H9 (cell line): Measurements from ENCODE around the gene VEGFB. TPM values are rescaled to one million over a fixed set of nuclear protein-coding genes. Genes with fewer than 3 reads are reported as not detected.

Experiments
- DNase-seq: peaks from one replicate; pipeline ENCODE4 v3.0.0-alpha.2; 2017
- H2AFZ ChIP-seq: one replicate; pipeline ENCODE4 v1.6.1; 2013; ENCODE audit warnings: mild to moderate bottlenecking, low read length, control low read depth, moderate library complexity
- H2AK5ac ChIP-seq: 2 replicates; pipeline ENCODE4 v1.6.1; 2013; ENCODE audit warnings: low read length, control low read depth, mixed read lengths; ENCODE audit not compliant: insufficient read length
- H2BK120ac ChIP-seq: one replicate; pipeline ENCODE4 v1.6.1; 2013; ENCODE audit warnings: low read depth, mild to moderate bottlenecking, low read length, control low read depth, inconsistent platforms; ENCODE audit not compliant: poor library complexity, severe bottlenecking
- H2BK12ac ChIP-seq: 2 replicates; pipeline ENCODE4 v1.6.1; 2013; ENCODE audit warnings: low read length, control low read depth, mixed read lengths, low read depth; ENCODE audit not compliant: insufficient read length
- H2BK15ac ChIP-seq: 2 replicates; pipeline ENCODE4 v1.6.1; 2013; ENCODE audit warnings: low read depth, low read length, control low read depth
- H2BK20ac ChIP-seq: one replicate; pipeline ENCODE4 v1.6.1; 2013; ENCODE audit warnings: low read depth, mild to moderate bottlenecking, low read length, control low read depth, inconsistent platforms; ENCODE audit not compliant: poor library complexity, severe bottlenecking
- H2BK5ac ChIP-seq: 2 replicates; pipeline ENCODE4 v1.6.1; 2013; ENCODE audit warnings: low read length, control low read depth, mixed read lengths; ENCODE audit not compliant: insufficient read length
- H3K14ac ChIP-seq: 2 replicates; pipeline ENCODE4 v1.6.1; 2013; ENCODE audit warnings: low read length, control low read depth; ENCODE audit not compliant: insufficient read depth
- H3K18ac ChIP-seq: 2 replicates; pipeline ENCODE4 v1.6.1; 2013; ENCODE audit warnings: low read depth, mild to moderate bottlenecking, mixed read lengths, low read length, control low read depth; ENCODE audit not compliant: insufficient read length
- H3K23ac ChIP-seq: 2 replicates; pipeline ENCODE4 v1.6.1; 2013; ENCODE audit warnings: low read length, control low read depth, mixed read lengths, low read depth; ENCODE audit not compliant: insufficient read length
- H3K23me2 ChIP-seq: 2 replicates; pipeline ENCODE4 v1.6.1; 2013; ENCODE audit warnings: low read depth, mild to moderate bottlenecking, mixed read lengths, low read length, control low read depth; ENCODE audit not compliant: insufficient read length, poor library complexity, severe bottlenecking
- H3K27ac ChIP-seq: 2 replicates; pipeline ENCODE4 v1.5.1; 2013; ENCODE audit warnings: low read length, control low read depth, mixed read lengths, low read depth; ENCODE audit not compliant: insufficient read length
- H3K27me3 ChIP-seq: 2 replicates; pipeline ENCODE4 v1.6.1; 2013; ENCODE audit warnings: low read length, control low read depth, inconsistent platforms; ENCODE audit not compliant: insufficient read depth
- H3K4ac ChIP-seq: 2 replicates; pipeline ENCODE4 v1.6.1; 2013; ENCODE audit warnings: low read depth, mild to moderate bottlenecking, control low read depth, inconsistent platforms, low read length, moderate library complexity
- H3K4me1 ChIP-seq: 2 replicates; pipeline ENCODE4 v1.6.1; 2013; ENCODE audit warnings: low read length, control low read depth, inconsistent platforms; ENCODE audit not compliant: insufficient read depth
- H3K4me2 ChIP-seq: 2 replicates; pipeline ENCODE4 v1.6.1; 2013; ENCODE audit warnings: low read length, control low read depth, mixed read lengths; ENCODE audit not compliant: insufficient read length, insufficient read depth
- H3K56ac ChIP-seq: 2 replicates; pipeline ENCODE4 v1.6.1; 2013; ENCODE audit warnings: low read depth, mild to moderate bottlenecking, mixed read lengths, low read length, control low read depth; ENCODE audit not compliant: insufficient read length
- H3K79me1 ChIP-seq: 2 replicates; pipeline ENCODE4 v1.6.1; 2013; ENCODE audit warnings: low read depth, mild to moderate bottlenecking, moderate library complexity, low read length, control low read depth, inconsistent platforms; ENCODE audit not compliant: insufficient read depth, poor library complexity, severe bottlenecking
- H3K79me2 ChIP-seq: 2 replicates; pipeline ENCODE4 v1.6.1; 2013; ENCODE audit warnings: low read length, control low read depth, inconsistent platforms; ENCODE audit not compliant: insufficient read depth
- H3K9ac ChIP-seq: 2 replicates; pipeline ENCODE4 v1.6.1; 2013; ENCODE audit warnings: low read length, control low read depth, mixed read lengths; ENCODE audit not compliant: insufficient read length; ENCODE audit errors: extremely low read depth
- H3K9me3 ChIP-seq: one replicate; pipeline ENCODE4 v1.6.1; 2013; ENCODE audit warnings: low read depth, low read length, inconsistent platforms; ENCODE audit not compliant: control insufficient read depth
- H3T11ph ChIP-seq: one replicate; pipeline ENCODE4 v1.6.1; 2013; ENCODE audit warnings: mild to moderate bottlenecking, low read length, control low read depth, inconsistent platforms
- H4K20me1 ChIP-seq: one replicate; pipeline ENCODE4 v1.6.1; 2013; ENCODE audit not compliant: control insufficient read depth, insufficient read length, insufficient read depth
- H4K5ac ChIP-seq: 2 replicates; pipeline ENCODE4 v1.6.1; 2013; ENCODE audit warnings: low read depth, mild to moderate bottlenecking, mixed read lengths, low read length, control low read depth; ENCODE audit not compliant: insufficient read length
- H4K8ac ChIP-seq: replicated peaks from 2 replicates; pipeline ENCODE4 v1.6.1; 2013; ENCODE audit warnings: low read length, control low read depth, mixed read lengths, low read depth; ENCODE audit not compliant: insufficient read length
- H4K91ac ChIP-seq: 2 replicates; pipeline ENCODE4 v1.6.1; 2013; ENCODE audit warnings: low read depth, mild to moderate bottlenecking, moderate library complexity, mixed read lengths, low read length, control low read depth; ENCODE audit not compliant: insufficient read length
- H3K27ac Mint-ChIP-seq, 3 experiments: 2 replicates in 2 of 3; 3 replicates in 1 of 3; pipeline ENCODE4 v1.8.0; 2020 to 2021; ENCODE audit warnings: mixed read lengths in 3 of 3, mild to moderate bottlenecking in 1 of 3, moderate library complexity in 1 of 3
- H3K27me3 Mint-ChIP-seq: 2 replicates; pipeline ENCODE4 v1.8.0; 2021; ENCODE audit warnings: low read depth, mild to moderate bottlenecking, moderate library complexity, mixed read lengths
- H3K36me3 Mint-ChIP-seq, 3 experiments: 2 replicates in 2 of 3; 3 replicates in 1 of 3; pipeline ENCODE4 v1.8.0; 2020 to 2021; ENCODE audit warnings: low read depth in 3 of 3, mixed read lengths in 3 of 3; ENCODE audit not compliant: insufficient read depth in 1 of 3
- H3K4me1 Mint-ChIP-seq, 2 experiments: 2 replicates each; pipeline ENCODE4 v1.8.0; 2020; ENCODE audit warnings: mixed read lengths in 2 of 2
- H3K4me3 Mint-ChIP-seq, 2 experiments: 2 replicates in 1 of 2; 3 replicates in 1 of 2; pipeline ENCODE4 v1.8.0; 2020 to 2021; ENCODE audit warnings: mild to moderate bottlenecking in 2 of 2, mixed read lengths in 2 of 2, moderate library complexity in 1 of 2
- H3K9me3 Mint-ChIP-seq, 2 experiments: 2 replicates in 1 of 2; 3 replicates in 1 of 2; pipeline ENCODE4 v1.8.0; 2020; ENCODE audit warnings: mild to moderate bottlenecking in 2 of 2, mixed read lengths in 2 of 2, moderate library complexity in 1 of 2
- CTCF ChIP-seq: fragments of 200-600 bp; sonication (generic); conservative IDR thresholded peaks from 3 replicates; pipeline ENCODE4 v1.8.0; 2021; ENCODE audit warnings: antibody characterized with exemption, mild to moderate bottlenecking
- WGBS: extraction: QIAGEN DNeasy Blood & Tissue Kit; methylation state at CpG from one replicate; pipeline ENCODE4 v1.1.7; 2013; ENCODE audit warnings: missing lambda C conversion rate, low lambda C conversion rate, mixed read lengths; ENCODE audit not compliant: insufficient read length; ENCODE audit errors: extremely low coverage; 5-methylcytosine and 5-hydroxymethylcytosine counted together
- total RNA-seq: library from RNA; stranded (reverse); gene quantifications from 2 replicates; pipeline ENCODE4 v1.2.1, GENCODE V29; 2021

The VEGFB gene
- total RNA-seq, 1 experiment from 2014 or later, result 57.7 TPM

- Histone ChIP-seq H2BK5ac (no peak overlapping the region), H3K4me1 (no peaks in the 10 kb centered on the region)
- no peaks in the 10 kb centered on the region; the same call in 1 of the 2 replicates for H3K27me3 Mint-ChIP-seq
Measured at GRCh38 chr11:64220271-64220670, 14.1 kb upstream of the VEGFB start.

More at GRCh38 chr11:64220271-64220670, 14.1 kb upstream of the VEGFB start:
- H3T11ph ChIP-seq, result no peak overlapping the region
- H3K14ac ChIP-seq, result no peak overlapping the region
- H3K9ac ChIP-seq, result no peak overlapping the region
- H3K4ac ChIP-seq, result no peak overlapping the region
- no peaks in the 10 kb centered on the region for H3K9me3 Mint-ChIP-seq
- H3K79me2 ChIP-seq, result no peaks in the 10 kb centered on the region
- H4K5ac ChIP-seq, result no peak overlapping the region
- no peaks in the 10 kb centered on the region for H3K79me1 ChIP-seq
- H4K91ac ChIP-seq, result no peak overlapping the region
- H2BK15ac ChIP-seq, result no peak overlapping the region
- H3K27ac Mint-ChIP-seq, result peak overlapping the region in 1 of 3 experiments; percentile 28; a peak in 1 of 7 replicates
- no peak overlapping the region for H3K27ac ChIP-seq
- no peak overlapping the region for H3K4me2 ChIP-seq
- no peak for DNase-seq
- TF ChIP-seq CTCF, result no peak
- no peaks in the 10 kb centered on the region for H3K27me3 ChIP-seq
- no peak overlapping the region for H2BK12ac ChIP-seq
- no peak overlapping the region for H3K23ac ChIP-seq
- WGBS, result no CpG with 5 or more reads among the region's 17 CpGs
- H2BK120ac ChIP-seq, result no peak overlapping the region
- no peak overlapping the region for H2AK5ac ChIP-seq
- H2BK20ac ChIP-seq, result no peak overlapping the region
- no peak overlapping the region for H2AFZ ChIP-seq
- peaks cover 0 to 39% (median 17%) of the 10 kb centered on the region in 3 experiments; a peak in 5 of 7 replicates for H3K36me3 Mint-ChIP-seq
- no peak overlapping the region for H3K4me3 Mint-ChIP-seq
- H3K18ac ChIP-seq, result no peak overlapping the region
- H3K23me2 ChIP-seq, result no peaks in the 10 kb centered on the region
- H4K8ac ChIP-seq, result no peak overlapping the region
- no peaks in the 10 kb centered on the region for H4K20me1 ChIP-seq
- H3K4me1 Mint-ChIP-seq, result peaks cover 6 to 9% of the 10 kb centered on the region in 2 experiments
- no peaks in the 10 kb centered on the region for H3K9me3 ChIP-seq
- H3K56ac ChIP-seq, result no peak overlapping the region
